IMR-90 (cell line): ENCODE results near the gene ME2. TPM values are rescaled to one million over a fixed set of nuclear protein-coding genes. Genes with fewer than 3 reads are reported as not detected.

Experiments used
- ATAC-seq: fragments of 200-7000 bp; cut with Tn5 transposase; 2 replicates; pipeline ENCODE4 v1.9.1; 2020; ENCODE audit warnings: low read depth, mild to moderate bottlenecking, moderate library complexity
- BruUV-seq: library from RNA; stranded (reverse); fragments of 400-500 nt; replicated peaks from 2 replicates; lab custom pipeline; 2021; lab: Mats Ljungman, UMichigan
- CTCF ChIA-PET: fragments of 300-600 bp; formaldehyde crosslinking; extraction: SDS; loops from one replicate; lab custom pipeline; 2021; ENCODE audit warnings: antibody characterized with exemption; lab: Yijun Ruan, JAX
- POLR2A ChIA-PET: fragments of 300-600 bp; sonication (Branson Sonifier 250); formaldehyde crosslinking; loops from one replicate; lab custom pipeline; 2022; ENCODE audit warnings: antibody characterized with exemption; ENCODE audit not compliant: unreplicated experiment; lab: Charles Lee
- DNase-seq: peaks from one replicate; pipeline ENCODE4 v3.0.0; 2013
- H2AFZ ChIP-seq: replicated peaks from 2 replicates; pipeline ENCODE3; 2013; ENCODE audit warnings: low read length, mild to moderate bottlenecking; ENCODE audit not compliant: poor library complexity
- H2AK5ac ChIP-seq: 2 replicates; pipeline ENCODE4 v1.6.1; 2013; ENCODE audit warnings: low read depth, low read length, inconsistent platforms
- H2AK9ac ChIP-seq: replicated peaks from 2 replicates; pipeline ENCODE3; 2013; ENCODE audit warnings: mild to moderate bottlenecking, low read depth, low read length, moderate library complexity; ENCODE audit not compliant: poor library complexity
- H2BK120ac ChIP-seq: 2 replicates; pipeline ENCODE4 v1.6.1; 2013; ENCODE audit warnings: low read depth, low read length, inconsistent platforms
- H2BK15ac ChIP-seq: 3 replicates; pipeline ENCODE4 v1.6.1; 2013; ENCODE audit warnings: low read depth, low read length, inconsistent platforms
- H2BK20ac ChIP-seq: 2 replicates; pipeline ENCODE4 v1.6.1; 2013; ENCODE audit warnings: low read depth, mild to moderate bottlenecking, inconsistent platforms, low read length, moderate library complexity
- H2BK5ac ChIP-seq: 2 replicates; pipeline ENCODE4 v1.6.1; 2013; ENCODE audit warnings: mild to moderate bottlenecking, low read depth, low read length, inconsistent platforms; ENCODE audit not compliant: poor library complexity, severe bottlenecking
- H3K14ac ChIP-seq: replicated peaks from 2 replicates; pipeline ENCODE4 v1.6.1; 2013; ENCODE audit warnings: low read depth, low read length, inconsistent platforms
- H3K18ac ChIP-seq: 2 replicates; pipeline ENCODE4 v1.6.1; 2013; ENCODE audit warnings: low read depth, low read length, control low read depth
- H3K23ac ChIP-seq: 2 replicates; pipeline ENCODE4 v1.6.1; 2013; ENCODE audit warnings: low read depth, low read length, inconsistent platforms
- H3K27ac ChIP-seq: 2 replicates; pipeline ENCODE4 v1.5.1; 2013; ENCODE audit warnings: mild to moderate bottlenecking, control low read depth, low read length; ENCODE audit not compliant: insufficient read depth
- H3K27me3 ChIP-seq: 2 replicates; pipeline ENCODE4 v1.6.1; 2013; ENCODE audit warnings: low read length; ENCODE audit not compliant: control insufficient read depth, insufficient read depth
- H3K36me3 ChIP-seq: 2 replicates; pipeline ENCODE4 v1.6.1; 2013; ENCODE audit warnings: low read length, mixed read lengths; ENCODE audit not compliant: control insufficient read depth, insufficient read depth
- H3K4ac ChIP-seq: 2 replicates; pipeline ENCODE4 v1.6.1; 2013; ENCODE audit warnings: low read depth, low read length, inconsistent platforms
- H3K4me1 ChIP-seq: 2 replicates; pipeline ENCODE4 v1.6.1; 2013; ENCODE audit warnings: low read length, mixed read lengths; ENCODE audit not compliant: control insufficient read depth, insufficient read depth
- H3K4me2 ChIP-seq: 2 replicates; pipeline ENCODE4 v1.6.1; 2013; ENCODE audit warnings: low read depth, mild to moderate bottlenecking, control low read depth, low read length, moderate library complexity
- H3K4me3 ChIP-seq: 2 replicates; pipeline ENCODE4 v1.5.1; 2013; ENCODE audit warnings: low read depth, mild to moderate bottlenecking, control low read depth, low read length, moderate library complexity; ENCODE audit not compliant: insufficient read depth
- H3K56ac ChIP-seq: 2 replicates; pipeline ENCODE4 v1.6.1; 2013; ENCODE audit warnings: low read length, inconsistent platforms; ENCODE audit not compliant: insufficient read depth; ENCODE audit errors: extremely low read depth
- H3K79me1 ChIP-seq, 2 experiments: 2 replicates each; pipeline ENCODE4 v1.6.1; 2013; ENCODE audit warnings: low read length in 2 of 2, inconsistent platforms in 1 of 2, low read depth in 1 of 2
- H3K9ac ChIP-seq: 2 replicates; pipeline ENCODE4 v1.6.1; 2013; ENCODE audit warnings: low read depth, low read length, control low read depth
- H3K9me1 ChIP-seq: 2 replicates; pipeline ENCODE4 v1.6.1; 2013; ENCODE audit warnings: low read length, inconsistent platforms; ENCODE audit not compliant: insufficient read depth
- H3K9me3 ChIP-seq: 2 replicates; pipeline ENCODE4 v1.6.1; 2013; ENCODE audit warnings: low read length; ENCODE audit not compliant: control insufficient read depth, insufficient read depth
- H4K20me1 ChIP-seq: 2 replicates; pipeline ENCODE4 v1.6.1; 2013; ENCODE audit warnings: low read length, inconsistent platforms; ENCODE audit not compliant: insufficient read depth
- H4K5ac ChIP-seq: 2 replicates; pipeline ENCODE4 v1.6.1; 2013; ENCODE audit warnings: mild to moderate bottlenecking, low read depth, low read length, control low read depth
- H4K8ac ChIP-seq, 2 experiments: 2 replicates each; pipeline ENCODE4 v1.6.1; 2013; ENCODE audit warnings: low read depth in 2 of 2, low read length in 2 of 2, control low read depth in 1 of 2, inconsistent platforms in 1 of 2
- H4K91ac ChIP-seq: 2 replicates; pipeline ENCODE4 v1.6.1; 2013; ENCODE audit warnings: low read depth, low read length, inconsistent platforms; ENCODE audit not compliant: insufficient read depth
- BHLHE40 ChIP-seq: fragments of 150-350 bp; IDR thresholded peaks from 2 replicates; pipeline ENCODE4 v1.6.1; 2016; ENCODE audit warnings: mild to moderate bottlenecking, low read depth, low read length
- CEBPB ChIP-seq: IDR thresholded peaks from 2 replicates; pipeline ENCODE4 v1.6.1; 2012; ENCODE audit warnings: low read depth, low read length, improper control_type of control experiment
- CHD1 ChIP-seq: IDR thresholded peaks from 2 replicates; pipeline ENCODE4 v1.6.1; 2012; ENCODE audit warnings: low read depth, low read length, improper control_type of control experiment
- CTCF ChIP-seq: conservative IDR thresholded peaks from 2 replicates; pipeline ENCODE4 v1.5.1; 2012; ENCODE audit warnings: mild to moderate bottlenecking, low read depth, low read length, improper control_type of control experiment
- FOS ChIP-seq: fragments of 150-350 bp; IDR thresholded peaks from 2 replicates; pipeline ENCODE4 v1.6.1; 2016; ENCODE audit warnings: low read depth, low read length
- MAFK ChIP-seq: IDR thresholded peaks from 2 replicates; pipeline ENCODE4 v1.6.1; 2012; ENCODE audit warnings: low read depth, low read length, improper control_type of control experiment
- MAZ ChIP-seq: IDR thresholded peaks from 2 replicates; pipeline ENCODE4 v1.6.1; 2012; ENCODE audit warnings: low read depth, mild to moderate bottlenecking, low read length, improper control_type of control experiment, moderate library complexity, borderline replicate concordance
- MXI1 ChIP-seq: IDR thresholded peaks from 2 replicates; pipeline ENCODE4 v1.6.1; 2012; ENCODE audit warnings: low read depth, mild to moderate bottlenecking, low read length, moderate library complexity, borderline replicate concordance
- NFE2L2 ChIP-seq: fragments of 150-350 bp; IDR thresholded peaks from 2 replicates; pipeline ENCODE4 v1.6.1; 2016; ENCODE audit warnings: low read depth, mild to moderate bottlenecking, low read length
- POLR2A ChIP-seq: IDR thresholded peaks from 2 replicates; pipeline ENCODE4 v1.6.1; 2012; ENCODE audit warnings: mild to moderate bottlenecking, low read depth, low read length
- RAD21 ChIP-seq: IDR thresholded peaks from 2 replicates; pipeline ENCODE4 v1.6.1; 2012; ENCODE audit warnings: low read length, improper control_type of control experiment
- RCOR1 ChIP-seq: IDR thresholded peaks from 2 replicates; pipeline ENCODE4 v1.6.1; 2012; ENCODE audit warnings: mild to moderate bottlenecking, low read length, improper control_type of control experiment; ENCODE audit not compliant: insufficient replicate concordance
- RFX5 ChIP-seq: IDR thresholded peaks from 2 replicates; pipeline ENCODE4 v1.8.0; 2012; ENCODE audit warnings: low read depth, mild to moderate bottlenecking, low read length, moderate library complexity
- SMC3 ChIP-seq: fragments of 150-350 bp; IDR thresholded peaks from 2 replicates; pipeline ENCODE4 v1.6.1; 2016; ENCODE audit warnings: low read depth, mild to moderate bottlenecking, antibody characterized with exemption, low read length, moderate library complexity
- WGBS, 2 experiments: methylation state at CpG; one replicate each; pipeline versions ENCODE4 v1.1.5 to v1.1.7; 2013; ENCODE audit warnings: missing lambda C conversion rate in 2 of 2; ENCODE audit not compliant: insufficient read length in 1 of 2; ENCODE audit errors: extremely low coverage in 2 of 2; 5-methylcytosine and 5-hydroxymethylcytosine counted together
- dilution Hi-C: fragments of 300-500 bp; cut with HindIII; formaldehyde crosslinking; loops from one replicate; pipeline ENCODE4 v1.14.3; 2018; ENCODE audit warnings: low sequenced_read_pairs; ENCODE audit not compliant: unreplicated experiment
- in situ Hi-C: fragments of 300-500 bp; cut with MboI; formaldehyde crosslinking; loops from 3 replicates; pipeline ENCODE4 v1.14.3; 2019; ENCODE audit warnings: low sequenced_read_pairs, inconsistent platforms, mixed read lengths
- intact Hi-C: fragments of 100-400 bp; cut with micrococcal nuclease; formaldehyde crosslinking; loops from 2 replicates; pipeline ENCODE4 v1.10.0; 2022
- polyA plus RNA-seq, 3 experiments: library from polyadenylated mRNA; depleted of rRNA; stranded (reverse); fragments of >200 nt; gene quantifications; 2 replicates each; pipeline ENCODE4 v1.2.3, GENCODE V29; 2012; ENCODE audit warnings: low replicate concordance in 1 of 3
- total RNA-seq: library from RNA; depleted of rRNA; stranded (reverse); fragments of >200 nt; gene quantifications from 2 replicates; pipeline ENCODE4 v1.2.3, GENCODE V29; 2012
- TF ChIP-seq, protein P1 (sequence below): fragments of 150-350 bp; IDR thresholded peaks from 2 replicates; pipeline ENCODE4 v1.6.1; 2016; ENCODE audit warnings: low read depth, mild to moderate bottlenecking, low read length, moderate library complexity, borderline replicate concordance
- TF ChIP-seq, protein P2 (sequence below): fragments of 150-350 bp; IDR thresholded peaks from 2 replicates; pipeline ENCODE4 v1.6.1; 2017; ENCODE audit warnings: mild to moderate bottlenecking, antibody characterized with exemption, low read length, low read depth

ME2 gene
- total and polyA plus RNA-seq, 2 of the 4 experiments (the other 2 are of a cell fraction): 29.7 to 32.6 TPM

- Histone ChIP-seq H2AFZ (no peak overlapping the region), H3K4ac (no peak overlapping the region), H3K4me2 (no peak overlapping the region), H3K14ac (no peak overlapping the region), H4K20me1 (no peaks in the 10 kb centered on the region), H4K5ac (no peak overlapping the region), H3K27ac (no peak overlapping the region), H3K27me3 (peaks cover 6% of the 10 kb centered on the region; the same call in 1 of the 2 replicates), H2BK15ac (no peak overlapping the region), H2BK120ac (no peak overlapping the region), H3K56ac (no peak overlapping the region), H3K9me1 (no peaks in the 10 kb centered on the region), H2AK5ac (no peak overlapping the region), H3K9me3 (no peaks in the 10 kb centered on the region), H4K8ac (no peak overlapping the region), H3K9ac (no peak overlapping the region), H3K4me3 (no peak overlapping the region), H2BK5ac (no peak overlapping the region), H2BK20ac (no peak overlapping the region), H3K4me1 (no peaks in the 10 kb centered on the region), H3K18ac (no peak overlapping the region), H3K36me3 (no peaks in the 10 kb centered on the region), H3K23ac (no peak overlapping the region), H3K79me1 (no peaks in the 10 kb centered on the region), H2AK9ac (no peak overlapping the region), H4K91ac (no peak overlapping the region)
- CTCF ChIA-PET: no interaction called here
- no TSS peak for BruUV-seq
- in situ Hi-C loops (no loop called here), dilution Hi-C loops (no loop called here), intact Hi-C loops (no loop called here)
- POLR2A ChIA-PET: no interaction called here
- no peak for ATAC-seq
- DNase-seq: no peak
- TF ChIP-seq MAFK (no peak), CHD1 (no peak), NFE2L2 (no peak), RAD21 (no peak), FOS (no peak), MXI1 (no peak), RCOR1 (no peak), SMC3 (no peak), BHLHE40 (no peak), MAZ (no peak), POLR2A (no peak), CTCF (no peak), CEBPB (no peak), RFX5 (no peak)
- TF ChIP-seq, protein P1, sequence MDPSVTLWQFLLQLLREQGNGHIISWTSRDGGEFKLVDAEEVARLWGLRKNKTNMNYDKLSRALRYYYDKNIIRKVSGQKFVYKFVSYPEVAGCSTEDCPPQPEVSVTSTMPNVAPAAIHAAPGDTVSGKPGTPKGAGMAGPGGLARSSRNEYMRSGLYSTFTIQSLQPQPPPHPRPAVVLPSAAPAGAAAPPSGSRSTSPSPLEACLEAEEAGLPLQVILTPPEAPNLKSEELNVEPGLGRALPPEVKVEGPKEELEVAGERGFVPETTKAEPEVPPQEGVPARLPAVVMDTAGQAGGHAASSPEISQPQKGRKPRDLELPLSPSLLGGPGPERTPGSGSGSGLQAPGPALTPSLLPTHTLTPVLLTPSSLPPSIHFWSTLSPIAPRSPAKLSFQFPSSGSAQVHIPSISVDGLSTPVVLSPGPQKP: no peak
- TF ChIP-seq, protein P2, sequence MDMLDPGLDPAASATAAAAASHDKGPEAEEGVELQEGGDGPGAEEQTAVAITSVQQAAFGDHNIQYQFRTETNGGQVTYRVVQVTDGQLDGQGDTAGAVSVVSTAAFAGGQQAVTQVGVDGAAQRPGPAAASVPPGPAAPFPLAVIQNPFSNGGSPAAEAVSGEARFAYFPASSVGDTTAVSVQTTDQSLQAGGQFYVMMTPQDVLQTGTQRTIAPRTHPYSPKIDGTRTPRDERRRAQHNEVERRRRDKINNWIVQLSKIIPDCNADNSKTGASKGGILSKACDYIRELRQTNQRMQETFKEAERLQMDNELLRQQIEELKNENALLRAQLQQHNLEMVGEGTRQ: no peak
- WGBS, 2 experiments: 68% methylated on average over 2 of the region's 3 CpGs; no CpG with 5 or more reads in 1 of the 2 experiments
Observed at GRCh38 chr18:50857694-50858093, 21.2 kb upstream of the ME2 start.
